Esophagus muscularis mucosa (tissue), 4 donors: ENCODE data around the gene FEZ2. TPM values are rescaled to one million over a fixed set of nuclear protein-coding genes. Genes with fewer than 3 reads are reported as not detected.

Experiments
- DNase-seq: peaks from one replicate; pipeline ENCODE4 v3.0.0-alpha.2; 2017; ENCODE audit errors: extremely low spot score
- H3K27ac ChIP-seq, 4 donors: fragments of 200-600 bp; sonication (generic); replicated peaks in 1 of 4; 1 replicate in 3 of 4; 2 replicates in 1 of 4; pipeline ENCODE4 v1.5.1; 2016 to 2019; ENCODE audit warnings: mild to moderate bottlenecking in 1 of 4
- H3K27me3 ChIP-seq, 4 donors: fragments of 200-600 bp; sonication (generic); one replicate each; pipeline versions ENCODE4 v1.5.1 to v1.6.0; 2016 to 2019
- H3K36me3 ChIP-seq, 4 donors: fragments of 200-600 bp; sonication (generic); one replicate each; pipeline ENCODE4 v1.5.1; 2016 to 2019
- H3K4me1 ChIP-seq, 4 donors: fragments of 200-600 bp; sonication (generic); one replicate each; pipeline ENCODE4 v1.5.1; 2016 to 2019
- H3K4me3 ChIP-seq, 4 donors: fragments of 200-600 bp; sonication (generic); 1 replicate in 2 of 4; 2 replicates in 2 of 4; pipeline ENCODE4 v1.5.1; 2016 to 2019; ENCODE audit warnings: mild to moderate bottlenecking in 4 of 4, moderate library complexity in 1 of 4
- H3K9me3 ChIP-seq, 4 donors: fragments of 200-600 bp; sonication (generic); 1 replicate in 3 of 4; 2 replicates in 1 of 4; pipeline ENCODE4 v1.5.1; 2016 to 2019
- CTCF ChIP-seq, 3 experiments: fragments of 200-600 bp in 2 of 3; fragments of 450-650 bp in 1 of 3; sonication (generic) in 2 of 3; IDR thresholded peaks; one replicate each; pipeline ENCODE4 v1.5.1; 2017 to 2019; ENCODE audit warnings: antibody characterized with exemption in 3 of 3, mild to moderate bottlenecking in 2 of 3, moderate library complexity in 1 of 3
- EP300 ChIP-seq: sonication (generic); formaldehyde crosslinking; IDR thresholded peaks from one replicate; pipeline ENCODE4 v1.6.1; 2017; ENCODE audit warnings: antibody characterized with exemption
- POLR2A ChIP-seq: fragments of 450-650 bp; IDR thresholded peaks from one replicate; pipeline ENCODE4 v1.6.1; 2017; ENCODE audit warnings: antibody characterized with exemption, moderate library complexity, mild to moderate bottlenecking, low read depth
- POLR2AphosphoS5 ChIP-seq, 2 donors: sonication (generic); formaldehyde crosslinking; IDR thresholded peaks; one replicate each; pipeline ENCODE4 v1.6.1; 2017; ENCODE audit warnings: antibody characterized with exemption in 2 of 2
- WGBS: methylation state at CpG from one replicate; pipeline ENCODE4 v1.1.5; 2018; 5-methylcytosine and 5-hydroxymethylcytosine counted together
- intact Hi-C: fragments of 100-400 bp; cut with DNase I; formaldehyde crosslinking; loops from one replicate; pipeline ENCODE4 v1.15.1; 2023
- total RNA-seq, 4 donors: library from RNA; depleted of rRNA; stranded (reverse); fragments of >200 nt; gene quantifications; one replicate each; pipeline versions ENCODE4 v1.1.0 to v1.2.1, GENCODE V29; 2016

Gene FEZ2
- total RNA-seq, 4 donors from 2014 or later: 40.4 to 58.2 (median 45.2) TPM

- Histone ChIP-seq H3K36me3 (no peaks in the 10 kb centered on the region), H3K27ac (no peak overlapping the region), H3K9me3 (peaks cover 0 to 13% (median 7%) of the 10 kb centered on the region in 4 donors), H3K4me3 (no peak overlapping the region), H3K4me1 (no peaks in the 10 kb centered on the region), H3K27me3 (no peaks in the 10 kb centered on the region)
- intact Hi-C loops: no loop called here
- no peak for TF ChIP-seq POLR2A
- TF ChIP-seq EP300: no peak
- TF ChIP-seq POLR2AphosphoS5 (IDR thresholded peaks at IDR 0.05): no peak
- DNase-seq: peak; percentile 55
- 96% methylated on average over 3 of the region's 3 CpGs for WGBS
These were observed 28.1 kb upstream of the FEZ2 start for GRCh38 chr2:36626071-36626470.

GRCh38 chr2:36625304-36625703 lies 27.3 kb upstream of the FEZ2 start:
- no peaks in the 10 kb centered on the region for H3K27me3 ChIP-seq
- peak; percentile 29 for DNase-seq
- H3K4me1 ChIP-seq: no peaks in the 10 kb centered on the region
- intact Hi-C loops: no loop called here
- whole genome bisulfite sequencing: 92% methylated on average over 2 of the region's 2 CpGs
- H3K36me3 ChIP-seq: no peaks in the 10 kb centered on the region
- no peak overlapping the region for H3K4me3 ChIP-seq
- no peak overlapping the region for H3K27ac ChIP-seq
- TF ChIP-seq POLR2A (no peak), POLR2AphosphoS5 (IDR thresholded peaks at IDR 0.05) (no peak), EP300 (no peak), CTCF (IDR thresholded peaks at IDR 0.05) (no peak)
- peaks cover 0 to 13% (median 7%) of the 10 kb centered on the region in 4 donors for H3K9me3 ChIP-seq

- DNase-seq: peak; percentile 81
- no peak for TF ChIP-seq EP300
- TF ChIP-seq POLR2AphosphoS5 (IDR thresholded peaks at IDR 0.05): no peak
- TF ChIP-seq POLR2A: no peak
- TF ChIP-seq CTCF (IDR thresholded peaks at IDR 0.05): no peak
- no peak overlapping the region for H3K27ac ChIP-seq
- peaks cover 0 to 7% (median 5%) of the 10 kb centered on the region in 4 donors for H3K9me3 ChIP-seq
- no peaks in the 10 kb centered on the region for H3K36me3 ChIP-seq
- intact Hi-C loops: no loop called here
- H3K27me3 ChIP-seq: no peaks in the 10 kb centered on the region
- no peak overlapping the region for H3K4me3 ChIP-seq
- H3K4me1 ChIP-seq: no peaks in the 10 kb centered on the region
- WGBS: 79% methylated on average over 2 of the region's 2 CpGs
These were observed 22.4 kb upstream of the FEZ2 start for GRCh38 chr2:36620321-36620720.

- DNase-seq: peak; percentile 31
- Histone ChIP-seq H3K27me3 (no peaks in the 10 kb centered on the region), H3K9me3 (no peaks in the 10 kb centered on the region), H3K4me3 (no peak overlapping the region), H3K27ac (no peak overlapping the region), H3K36me3 (no peaks in the 10 kb centered on the region), H3K4me1 (no peaks in the 10 kb centered on the region)
- TF ChIP-seq EP300: no peak
- no peak for TF ChIP-seq POLR2AphosphoS5 (IDR thresholded peaks at IDR 0.05)
- intact Hi-C loops: no loop called here
- WGBS: 80% methylated on average over 1 of the region's 1 CpG
These were observed 20.4 kb upstream of the FEZ2 start for GRCh38 chr2:36618381-36618780.

GRCh38 chr2:36616947-36617346 lies 19.0 kb upstream of the FEZ2 start:
- Histone ChIP-seq H3K36me3 (no peaks in the 10 kb centered on the region), H3K4me3 (no peak overlapping the region), H3K27me3 (no peaks in the 10 kb centered on the region), H3K27ac (no peak overlapping the region), H3K4me1 (no peaks in the 10 kb centered on the region), H3K9me3 (no peaks in the 10 kb centered on the region)
- TF ChIP-seq POLR2AphosphoS5 (IDR thresholded peaks at IDR 0.05) (no peak), POLR2A (no peak), CTCF (IDR thresholded peaks at IDR 0.05) (no peak)
- intact Hi-C loops: no loop called here
- no peak for DNase-seq

GRCh38 chr2:36615222-36615621 lies 17.3 kb upstream of the FEZ2 start:
- TF ChIP-seq EP300 (no peak), POLR2AphosphoS5 (IDR thresholded peaks at IDR 0.05) (no peak), POLR2A (no peak), CTCF (IDR thresholded peaks at IDR 0.05) (no peak)
- H3K9me3 ChIP-seq: no peaks in the 10 kb centered on the region
- DNase-seq: no peak
- H3K27me3 ChIP-seq: no peaks in the 10 kb centered on the region
- no peak overlapping the region for H3K4me3 ChIP-seq
- 94% methylated on average over 6 of the region's 6 CpGs for WGBS
- H3K36me3 ChIP-seq: no peaks in the 10 kb centered on the region
- H3K27ac ChIP-seq: no peak overlapping the region
- no peaks in the 10 kb centered on the region for H3K4me1 ChIP-seq
- intact Hi-C loops: no loop called here
